NCI-H2227 treated with DMSO at 0.1 percent for 48 hours (cell line): ENCODE results near the gene KMT5C.

Source experiments
- DNase-seq: peaks from one replicate; lab custom pipeline; 2025; lab: John Stamatoyannopoulos, UW

KMT5C gene

DNA sequence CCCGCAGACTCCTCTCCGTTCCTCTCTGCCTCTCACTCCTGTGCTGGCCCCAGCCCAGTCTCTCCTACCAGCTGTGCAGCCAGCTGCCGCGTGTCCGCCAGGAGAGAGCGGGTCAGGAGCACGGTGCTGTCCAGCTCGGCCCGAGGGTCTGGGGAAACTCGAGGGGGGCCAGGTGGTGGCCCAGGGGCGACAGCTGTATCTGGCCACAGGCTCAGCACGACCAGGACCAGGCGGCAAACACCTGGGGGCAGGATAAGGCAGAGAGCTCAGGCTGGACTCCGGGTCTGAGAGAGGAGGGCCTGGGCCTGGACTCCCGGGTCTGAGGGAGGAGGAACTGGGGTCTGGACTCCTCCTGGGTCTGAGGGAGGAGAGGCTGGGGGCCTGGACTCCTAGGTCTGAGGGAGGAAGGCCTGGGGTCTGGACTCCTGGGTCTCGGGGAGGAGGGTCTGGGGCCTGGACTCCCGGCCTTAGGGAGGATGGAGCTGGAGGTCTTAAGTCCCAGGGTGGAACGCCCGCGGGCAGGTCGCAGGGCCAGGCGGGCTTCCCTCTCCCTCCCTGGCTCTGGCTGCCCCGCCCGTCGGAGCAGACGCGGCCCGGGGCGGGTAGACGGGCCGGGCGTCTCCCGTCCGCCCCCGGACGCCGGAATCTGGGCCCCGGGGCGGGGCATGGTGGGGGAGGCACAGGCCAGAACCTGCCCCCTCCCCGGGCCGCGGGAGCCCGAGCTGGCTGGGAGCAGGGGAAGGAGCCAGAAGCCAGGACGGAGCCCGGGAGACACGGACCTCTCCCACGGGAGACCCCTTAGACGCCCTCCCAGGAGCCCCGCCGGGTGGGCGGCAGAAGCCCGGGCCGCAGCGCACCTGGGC, 29.3 kb downstream of the KMT5C start:
- no peak for DNase-seq

DNA sequence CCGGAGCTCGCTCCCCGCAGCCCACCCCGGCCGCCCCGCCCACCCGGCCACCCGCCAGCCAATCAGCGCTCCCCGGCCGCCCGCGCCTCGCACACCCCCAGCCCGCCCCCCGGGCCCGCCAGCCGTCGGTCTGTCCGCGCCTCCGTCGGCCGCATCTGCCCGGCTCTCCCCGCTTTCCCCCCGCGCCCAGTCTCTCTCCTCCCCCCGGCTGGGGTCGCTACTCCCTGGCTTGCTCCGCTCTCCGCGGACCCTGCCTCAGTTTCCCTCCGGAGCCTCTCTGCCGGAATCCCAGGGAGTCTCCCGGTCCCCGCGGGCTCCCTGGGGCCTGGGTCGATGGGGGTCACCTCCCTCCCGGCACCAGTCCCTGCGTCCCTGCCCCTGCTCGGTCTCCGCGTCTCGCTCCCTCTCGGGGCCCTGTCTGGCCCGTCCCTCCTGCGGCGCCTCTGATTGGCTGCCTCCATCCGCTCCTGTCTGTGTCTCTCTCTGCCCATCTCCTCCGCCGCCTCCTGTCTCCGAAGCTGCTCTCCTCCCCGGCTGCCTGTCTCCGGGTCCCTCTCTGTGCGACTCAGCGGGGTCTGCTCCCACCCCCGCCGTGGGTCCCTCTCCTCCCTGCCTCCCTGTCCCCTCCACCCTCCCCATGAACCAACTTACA, 30.1 kb downstream of the KMT5C start:
- peak; percentile 90 for DNase-seq

DNA sequence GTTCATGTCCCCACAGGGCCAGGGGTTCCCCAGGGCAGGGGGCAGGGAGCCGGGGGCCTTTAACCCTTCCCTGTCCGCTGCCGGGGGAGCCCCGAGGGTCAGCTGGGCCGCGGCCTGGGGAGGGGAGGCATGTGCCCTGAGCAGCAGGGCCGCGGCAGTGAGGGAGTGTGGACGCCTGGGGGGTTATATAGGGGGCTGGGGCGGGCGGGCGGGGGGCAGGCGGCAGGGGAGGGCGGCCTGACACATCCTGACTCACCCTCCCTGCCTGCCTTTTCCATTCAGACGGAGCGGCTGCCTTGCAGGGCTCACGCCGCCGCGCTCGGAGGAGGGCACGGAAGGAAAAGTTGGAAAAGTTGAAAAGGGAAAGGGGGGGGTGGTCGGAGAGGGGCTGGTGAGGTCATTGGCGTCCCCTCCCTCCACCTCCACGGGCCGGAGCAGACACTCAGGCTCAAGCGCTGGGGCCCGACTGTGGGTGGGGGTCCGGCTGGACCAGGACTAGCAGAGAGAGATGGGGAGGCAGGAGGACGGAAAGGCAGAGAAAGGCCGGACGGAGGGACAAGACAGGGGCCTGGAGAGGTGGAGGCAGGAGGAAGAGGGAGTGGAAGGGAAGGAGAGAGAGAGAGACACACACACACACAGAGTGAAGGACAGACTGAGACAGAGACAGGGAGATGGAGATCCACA, 30.8 kb downstream of the KMT5C start, which contains the start of gene IL11:
Gene IL11 (minus strand): TSS at position 159 of the 684 bp plus-strand sequence. CDS start 153 bp downstream, at position 6.
- no peak for DNase-seq

DNA sequence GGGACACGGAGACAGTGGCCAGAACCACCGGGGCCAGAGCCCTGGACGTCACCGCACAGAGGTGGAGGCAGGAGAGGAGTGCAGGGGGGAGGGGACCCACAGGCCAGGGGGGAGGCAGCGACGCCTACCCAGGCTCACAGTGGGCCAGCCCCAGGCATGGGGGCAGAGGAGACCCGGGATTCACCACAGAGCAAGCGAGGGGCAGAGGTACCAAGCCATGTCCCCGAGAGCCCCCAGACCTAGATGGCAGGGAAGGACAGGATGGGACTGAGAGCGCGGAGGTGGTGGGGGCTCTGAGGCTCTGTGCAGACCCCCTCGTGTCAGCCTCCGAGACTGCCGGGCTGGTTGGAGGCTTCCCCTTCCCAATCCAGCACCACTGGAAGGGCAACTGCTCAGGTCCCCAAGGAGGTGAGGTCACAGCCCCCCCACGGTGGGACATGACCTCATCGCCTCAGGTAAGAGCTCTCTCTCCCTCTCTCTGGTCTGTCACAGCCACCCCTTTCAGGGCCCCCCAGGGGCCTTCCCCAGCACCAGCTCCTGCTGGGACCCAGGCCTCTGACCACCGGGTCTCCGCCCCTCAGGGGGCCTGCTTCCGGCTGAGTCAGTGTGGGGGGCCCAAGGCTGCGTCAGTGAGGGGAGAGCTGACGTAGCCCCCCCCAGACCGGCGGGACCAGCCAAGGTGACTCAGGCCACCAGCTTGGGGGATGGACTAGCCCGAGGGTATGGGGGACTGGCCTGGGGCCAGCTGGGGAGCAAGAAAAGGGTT, 32.8 kb downstream of the KMT5C start:
- no peak for DNase-seq

DNA sequence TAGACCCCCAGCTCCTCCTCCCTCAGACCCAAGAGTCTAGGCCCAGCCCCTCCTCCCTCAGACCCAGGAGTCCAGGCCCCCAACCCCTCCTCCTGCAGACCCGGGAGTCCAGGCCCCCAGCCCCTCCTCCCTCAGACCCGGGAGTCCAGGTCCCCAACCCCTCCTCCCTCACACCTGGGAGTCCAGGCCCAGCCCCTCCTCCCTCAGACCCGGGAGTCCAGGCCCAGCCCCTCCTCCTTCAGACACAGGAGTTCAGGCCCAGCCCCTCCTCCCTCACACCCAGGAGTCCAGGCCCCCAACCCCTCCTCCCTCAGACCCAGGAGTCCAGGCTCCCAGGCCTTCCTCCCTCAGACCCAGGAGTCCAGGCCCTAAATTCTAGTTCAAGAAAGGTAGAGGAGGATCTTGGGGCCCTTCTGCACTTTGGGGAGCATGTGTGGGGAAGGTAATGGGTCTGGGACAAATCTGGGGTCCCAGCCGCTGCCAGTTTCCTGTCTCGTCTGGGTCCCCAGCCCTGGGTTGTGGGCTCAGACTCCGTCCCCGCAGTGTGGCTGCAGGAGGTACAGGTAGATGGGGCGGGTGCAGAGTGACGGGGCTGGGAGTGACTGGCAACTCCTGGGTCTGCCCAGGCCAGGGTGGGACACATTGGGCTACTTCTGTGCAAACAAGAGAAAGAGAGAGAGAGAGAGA, 33.8 kb downstream of the KMT5C start:
- no peak for DNase-seq

DNA sequence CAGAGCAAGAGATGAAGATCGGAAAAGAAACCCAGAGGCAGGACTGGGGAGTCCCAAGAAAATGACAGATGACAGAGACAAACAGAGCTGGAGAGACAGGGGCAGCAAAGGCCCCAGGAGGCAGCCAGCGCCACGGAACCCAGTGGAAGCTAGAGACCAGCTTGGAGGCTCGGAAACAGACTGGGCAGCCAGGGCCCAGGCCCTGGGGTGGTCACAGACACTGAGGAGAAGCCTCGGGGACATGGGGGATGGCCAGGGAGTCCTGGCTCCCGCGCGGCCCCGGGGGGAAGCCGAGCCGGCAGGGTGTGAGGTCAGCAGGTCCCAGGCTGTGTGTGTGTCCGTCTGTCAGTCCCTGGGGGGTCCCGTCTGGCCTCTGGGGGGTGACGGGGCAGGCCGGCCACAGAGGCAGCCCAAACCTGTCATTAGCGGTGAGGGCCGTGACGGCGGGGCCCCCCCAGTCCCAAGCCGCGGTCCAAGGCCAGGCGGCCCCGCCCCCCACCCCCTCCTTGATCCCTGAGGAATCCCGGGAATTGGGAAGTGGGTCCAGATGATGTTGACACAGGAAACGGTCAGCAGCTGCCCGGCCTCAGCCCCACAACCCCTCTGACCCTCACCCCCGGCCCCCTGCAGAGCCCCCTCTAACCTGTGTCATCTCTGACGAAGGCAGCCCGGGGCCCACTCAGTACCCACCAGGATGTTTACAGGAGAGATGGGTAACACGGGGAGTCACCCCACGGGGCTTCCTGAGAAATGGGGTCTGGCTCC, 34.5 kb downstream of the KMT5C start:
- DNase-seq = no peak

DNA sequence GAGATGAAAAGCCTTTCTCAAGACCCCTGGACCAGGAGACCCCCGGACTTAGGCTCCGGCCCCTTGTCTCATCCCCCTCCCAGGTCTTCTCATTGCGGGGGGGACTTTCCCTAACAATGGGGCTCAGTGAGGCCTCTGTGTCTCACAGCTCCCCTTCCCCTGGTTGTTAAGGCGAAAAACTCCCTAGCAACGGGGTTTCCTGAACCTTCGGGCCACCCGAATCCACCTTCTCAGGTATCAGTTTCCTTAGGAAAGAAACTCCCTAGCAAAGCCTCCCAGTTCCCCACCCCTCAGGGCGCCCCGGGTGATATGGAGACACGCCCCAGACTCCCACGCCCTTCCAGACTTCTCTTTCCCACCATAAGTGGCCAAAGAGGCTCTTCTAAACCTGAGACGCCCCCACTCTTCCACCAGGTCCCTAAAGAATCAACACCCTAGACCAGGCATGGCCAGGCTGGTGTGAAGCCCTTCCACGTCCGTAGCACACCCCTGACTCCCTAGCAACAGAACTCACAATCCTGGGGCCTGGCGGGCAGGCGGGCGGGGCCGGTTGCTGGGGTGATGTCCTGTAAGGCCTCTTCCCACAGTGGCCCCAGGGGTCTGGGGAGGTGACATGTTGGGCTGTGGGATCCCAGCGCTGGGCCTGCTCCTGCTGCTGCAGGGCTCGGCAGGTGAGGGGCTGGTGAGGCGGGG, 36.7 kb downstream of the KMT5C start, which contains the start of gene TMEM190:
Gene TMEM190 (plus strand): TSS at position 586 of the 693 bp plus-strand sequence. CDS start 28 bp downstream, at position 614.
- DNase-seq = no peak

DNA sequence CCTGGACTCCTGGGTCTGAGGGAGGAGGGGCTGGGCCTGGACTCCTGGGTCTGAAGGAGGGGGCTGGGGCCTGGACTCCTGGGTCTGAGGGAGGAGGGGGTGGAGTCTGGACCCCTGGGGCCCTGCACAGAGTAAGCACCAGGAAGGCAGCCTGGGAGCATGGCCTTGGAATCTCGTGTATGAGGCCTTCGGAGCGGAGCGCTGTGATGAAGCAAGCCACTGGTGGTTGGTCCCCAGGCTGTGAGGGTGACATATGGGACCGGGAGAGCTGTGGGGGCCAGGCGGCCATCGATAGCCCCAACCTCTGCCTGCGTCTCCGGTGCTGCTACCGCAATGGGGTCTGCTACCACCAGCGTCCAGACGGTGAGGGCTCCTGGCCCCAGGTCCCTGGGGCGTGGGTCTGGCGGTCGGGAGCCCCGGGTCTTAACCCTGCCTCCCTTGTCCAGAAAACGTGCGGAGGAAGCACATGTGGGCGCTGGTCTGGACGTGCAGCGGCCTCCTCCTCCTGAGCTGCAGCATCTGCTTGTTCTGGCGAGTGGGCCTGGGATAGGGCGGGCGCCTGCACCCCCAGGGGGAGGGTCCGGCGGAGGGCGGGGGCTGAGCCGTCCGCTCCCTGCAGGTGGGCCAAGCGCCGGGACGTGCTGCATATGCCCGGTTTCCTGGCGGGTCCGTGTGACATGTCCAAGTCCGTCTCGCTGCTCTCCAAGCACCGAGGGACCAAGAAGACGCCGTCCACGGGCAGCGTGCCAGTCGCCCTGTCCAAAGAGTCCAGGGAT, 37.9 kb downstream of the KMT5C start:
- DNase-seq = no peak

DNA sequence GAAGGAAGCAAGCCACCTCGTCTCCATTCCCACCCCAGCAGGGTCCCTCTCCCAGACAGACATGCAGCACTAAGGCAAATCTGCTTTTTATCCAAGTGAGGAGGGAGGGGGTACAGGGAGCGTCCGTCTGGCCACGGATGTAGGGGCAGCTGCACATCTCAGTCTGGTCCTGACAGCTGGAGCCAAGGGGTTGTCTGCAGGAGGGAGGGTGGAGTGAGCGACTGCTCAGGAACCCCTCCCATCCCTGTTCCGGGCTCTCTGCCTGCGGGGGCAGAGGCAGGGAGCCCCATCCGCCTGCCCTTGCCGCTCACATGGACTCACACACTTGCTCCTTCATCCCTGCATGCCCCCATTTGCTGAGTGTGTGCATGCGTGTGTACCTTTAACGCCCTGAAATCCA, 39.5 kb downstream of the KMT5C start:
- DNase-seq = no peak

DNA sequence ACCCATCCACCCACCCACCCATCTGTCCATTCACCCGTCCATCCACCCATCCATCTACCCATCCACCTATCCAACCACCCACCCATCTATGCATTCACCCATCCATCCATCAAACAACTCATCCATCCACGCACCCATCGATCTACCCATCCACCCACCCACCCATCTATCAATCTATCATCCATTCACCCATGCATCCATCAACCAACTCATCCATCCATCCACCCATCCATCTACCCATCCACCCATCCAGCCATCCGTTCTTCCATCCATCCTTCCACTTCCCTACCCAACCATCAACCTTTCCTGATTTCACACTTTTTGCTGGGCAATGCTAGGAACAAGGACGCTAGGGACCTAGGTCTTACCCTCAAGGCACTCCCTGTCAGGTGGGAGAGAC, 42.3 kb downstream of the KMT5C start:
- no peak for DNase-seq

DNA sequence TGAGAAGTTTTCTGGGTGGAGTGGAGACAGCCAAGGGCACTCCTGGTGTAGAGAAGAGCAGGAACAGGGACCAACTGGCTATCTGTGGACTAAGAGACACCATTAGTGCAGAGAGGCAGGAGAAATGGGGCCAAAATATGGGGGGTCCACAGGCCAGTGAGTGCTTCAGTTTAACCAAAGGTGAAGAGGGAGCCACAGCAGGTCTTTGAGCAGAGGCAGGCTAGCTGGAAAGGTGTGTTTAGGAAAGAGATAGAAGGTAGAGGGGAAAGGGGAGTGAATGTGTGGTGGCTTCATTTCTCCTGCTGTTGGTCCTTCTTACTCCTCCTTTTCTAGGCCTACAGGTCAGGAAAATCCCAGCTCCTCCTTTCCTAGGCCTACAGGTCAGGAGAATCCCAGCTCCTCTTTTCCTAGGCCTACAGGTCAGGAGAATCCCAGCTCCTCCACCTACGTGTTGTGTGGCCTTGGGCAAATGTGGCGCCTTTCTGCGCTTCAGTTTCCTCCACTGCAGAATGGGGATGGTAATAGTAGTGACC, 42.9 kb downstream of the KMT5C start:
- DNase-seq = no peak

DNA sequence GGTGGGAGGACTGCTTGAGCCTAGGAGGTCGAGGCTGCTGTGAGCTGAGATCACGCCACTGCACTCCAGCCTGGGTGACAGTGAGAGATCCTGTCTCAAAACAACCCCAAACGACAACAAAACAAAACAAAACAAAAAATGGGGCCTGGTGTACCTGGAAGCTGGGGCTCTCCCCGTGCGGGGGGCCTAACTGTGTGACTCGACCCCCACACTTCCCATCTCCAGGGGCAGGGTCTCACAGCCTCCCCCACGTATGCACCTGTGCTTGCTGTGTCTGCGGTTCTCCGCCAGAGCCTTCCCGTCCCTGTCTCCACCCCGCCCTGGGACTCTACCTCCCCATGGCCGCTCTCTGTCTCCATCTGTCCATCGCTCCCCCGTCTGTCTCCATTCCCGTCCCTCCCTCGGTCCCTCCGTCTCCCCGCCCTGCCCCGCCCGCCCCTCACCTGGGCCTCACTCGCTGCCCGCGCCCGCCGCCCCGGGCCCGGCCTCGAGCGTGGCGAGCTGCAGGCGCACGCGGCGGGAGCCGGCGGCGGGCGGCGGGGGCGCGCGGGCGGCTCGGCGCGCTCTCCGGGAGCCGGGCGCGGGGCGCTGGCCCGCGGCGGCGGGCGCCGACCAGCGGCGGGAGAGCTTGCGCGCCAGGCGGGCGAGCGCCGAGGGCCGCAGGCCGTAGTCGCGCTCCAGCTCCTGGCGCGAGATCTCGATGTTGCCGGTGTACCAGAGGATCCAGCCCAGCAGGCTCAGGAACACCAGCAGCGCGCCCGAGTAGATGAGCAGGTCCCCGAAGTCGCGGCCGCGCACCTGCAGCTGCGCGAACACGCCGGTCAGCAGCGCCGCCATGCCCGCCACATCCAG, 43.8 kb downstream of the KMT5C start:
- DNase-seq = peak; percentile 74

DNA sequence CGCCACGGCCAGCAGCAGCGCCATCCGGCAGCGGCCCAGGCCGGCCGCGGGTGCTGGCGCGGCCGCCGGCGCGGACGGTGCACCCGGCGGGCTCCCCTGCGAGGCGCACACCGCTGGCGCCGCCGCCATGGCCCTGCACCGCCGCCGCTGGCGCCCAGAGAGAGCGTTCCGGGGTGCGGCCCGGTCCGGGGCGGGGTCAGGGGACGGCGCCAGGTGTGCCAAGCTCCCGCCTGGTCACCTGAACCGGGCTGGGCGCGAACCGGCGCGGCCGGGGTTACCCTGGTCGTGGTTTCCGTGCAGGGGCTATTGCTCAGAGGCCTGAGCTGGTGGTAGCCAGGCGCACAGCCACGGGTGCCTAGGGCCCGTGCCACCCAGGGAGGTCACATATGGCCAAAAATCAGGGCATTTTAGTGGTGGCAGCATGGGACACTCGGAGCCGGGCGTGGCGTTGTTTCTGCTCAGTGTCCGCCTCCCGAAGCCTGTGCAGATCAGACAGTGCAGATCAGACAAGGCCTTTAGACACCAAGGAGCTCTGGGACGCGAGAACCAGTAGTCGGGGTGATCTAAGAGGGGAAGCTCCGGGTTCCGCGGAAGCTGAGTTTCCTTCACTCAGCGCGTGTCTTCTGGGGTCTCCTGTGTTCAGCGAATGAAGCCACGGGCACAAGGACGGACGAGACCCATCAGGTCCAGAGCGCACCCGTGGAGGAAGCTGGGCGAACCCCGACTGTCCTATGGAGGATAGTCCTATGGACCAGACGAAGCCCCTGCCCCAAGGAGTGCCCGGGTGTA, 44.6 kb downstream of the KMT5C start, which contains the start of gene TMEM238:
Gene TMEM238 (minus strand): TSS at position 162 of the 789 bp plus-strand sequence. CDS start 33 bp downstream, at position 129.
- DNase-seq = no peak

DNA sequence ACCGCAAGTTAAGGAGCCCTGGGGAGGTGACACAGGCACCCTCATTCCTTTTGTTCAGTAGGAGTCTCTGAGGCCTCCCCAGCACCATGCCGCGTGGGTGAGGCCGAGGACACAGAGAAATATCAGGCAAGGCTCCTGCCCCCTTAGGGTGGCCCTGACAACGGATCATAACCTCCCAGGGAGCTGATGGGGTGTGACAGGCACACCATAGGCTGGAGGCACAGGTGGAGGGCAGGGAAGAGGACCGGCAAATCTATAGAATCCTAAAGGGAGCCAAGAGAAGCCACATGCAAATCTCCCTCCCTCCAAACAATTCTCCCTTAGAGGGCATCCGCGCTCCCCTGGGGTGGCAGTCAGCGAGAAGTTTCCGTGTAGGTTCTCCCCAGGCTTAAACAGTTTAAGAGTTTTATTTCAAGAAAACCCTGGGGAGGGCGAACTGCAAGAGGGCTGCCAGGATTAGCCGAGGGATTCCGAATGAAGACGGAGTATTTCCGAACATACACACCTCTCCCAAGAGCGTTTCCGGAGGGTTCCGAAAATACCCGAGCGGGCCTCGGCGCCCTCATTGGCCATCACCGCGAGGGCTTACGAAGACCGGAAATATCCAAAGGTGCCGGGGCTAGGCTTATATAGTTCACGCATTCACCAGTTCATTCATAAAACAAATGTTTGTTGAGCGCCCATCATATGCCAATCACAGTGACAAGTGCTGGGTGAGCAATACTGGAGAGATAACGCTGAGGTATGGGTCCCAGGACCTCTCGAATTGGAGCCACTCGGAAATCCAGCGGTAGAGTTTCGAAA, 45.4 kb downstream of the KMT5C start:
- peak; percentile 100 for DNase-seq

DNA sequence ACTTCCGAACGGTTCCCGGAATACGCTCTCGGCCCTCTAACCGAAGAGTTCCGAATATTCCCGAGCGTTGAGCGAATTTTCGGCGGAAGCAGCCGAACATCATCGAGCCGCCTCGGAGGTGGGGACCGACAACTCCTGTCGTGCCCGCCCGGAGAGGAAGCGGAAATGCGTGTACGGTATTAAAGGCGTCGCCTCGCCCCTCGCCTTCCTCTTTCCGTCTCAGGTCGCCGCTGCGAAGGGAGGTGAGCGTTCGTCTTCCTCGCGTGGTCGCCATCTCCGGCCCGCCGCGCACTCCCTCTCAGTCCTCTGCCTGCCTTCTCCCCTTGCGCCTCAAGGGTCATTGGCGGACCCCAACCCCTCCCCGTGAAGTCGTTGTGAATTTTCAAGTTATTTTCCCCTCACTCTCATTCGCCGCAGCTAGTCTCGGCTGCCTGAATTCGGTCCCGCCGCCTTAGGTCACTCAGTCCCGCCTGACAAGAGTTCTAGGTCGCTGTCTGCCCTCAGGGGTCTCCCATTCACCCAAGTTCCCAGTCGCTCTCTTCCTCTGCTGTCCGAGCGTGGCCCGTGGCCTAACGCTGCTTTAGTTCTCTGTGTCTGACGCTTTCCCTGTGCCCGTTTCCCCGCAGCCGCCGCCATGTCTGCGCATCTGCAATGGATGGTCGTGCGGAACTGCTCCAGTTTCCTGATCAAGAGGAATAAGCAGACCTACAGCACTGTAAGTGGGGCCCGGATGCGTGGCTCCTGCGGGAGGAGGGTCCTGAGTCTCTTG, 46.2 kb downstream of the KMT5C start, which contains the start of gene RPL28:
Gene RPL28 (plus strand): TSS at position 209 of the 769 bp plus-strand sequence. CDS start 426 bp downstream, at position 635.
- peak; percentile 100 for DNase-seq
